M059J (cell line): ENCODE measurements around the gene CBR3. TPM values are rescaled to one million over a fixed set of nuclear protein-coding genes. Genes with fewer than 3 reads are reported as not detected.
"Not testable (repeated sequence)": the region's sequence is repeated elsewhere in the genome, so short reads cannot be mapped to it uniquely, and the experiment has no call there.

Experiments used
- DNase-seq: peaks from one replicate; pipeline ENCODE4 v3.0.0-alpha.2; 2012; ENCODE audit warnings: low read depth
- total RNA-seq: library from RNA; depleted of rRNA; stranded (reverse); fragments of >200 nt; shearing (Covaris generic); gene quantifications from 2 replicates; pipeline ENCODE4 v1.2.3, GENCODE V29; 2014; rRNA removed

Gene CBR3
- 57.9 and 75.6 TPM in 2 replicates for total RNA-seq

GRCh38 chr21:36134803-36135390 is at the start of gene CBR3:
TSS of gene CBR3 (plus strand) at chr21:36135079. CDS start at chr21:36135193, 114 bp downstream.
- peak; percentile 81 for DNase-seq

- DNase-seq = peak; percentile 58
Observed at GRCh38 chr21:36087362-36088138, 47.3 kb upstream of the CBR3 start.

GRCh38 chr21:36089946-36090345 is 44.9 kb upstream of the CBR3 start:
- DNase-seq = no peak

GRCh38 chr21:36092681-36093080 is 42.2 kb upstream of the CBR3 start:
- peak; percentile 32 for DNase-seq

- DNase-seq = no peak
Observed at GRCh38 chr21:36093512-36093911, 41.4 kb upstream of the CBR3 start.

GRCh38 chr21:36096398-36097290 is 38.2 kb upstream of the CBR3 start:
- DNase-seq = no peak

- DNase-seq = peak; percentile 93
Observed at GRCh38 chr21:36097427-36098181, 37.3 kb upstream of the CBR3 start.

GRCh38 chr21:36098182-36098532 is 36.7 kb upstream of the CBR3 start:
- DNase-seq = no peak

GRCh38 chr21:36099000-36099399 is 35.9 kb upstream of the CBR3 start:
- no peak for DNase-seq

GRCh38 chr21:36099695-36100211 is 35.1 kb upstream of the CBR3 start:
- not testable (repeated sequence) for DNase-seq

- no peak for DNase-seq
Observed at GRCh38 chr21:36100971-36101641, 33.8 kb upstream of the CBR3 start.

- peak; percentile 59 for DNase-seq
Observed at GRCh38 chr21:36103434-36103833, 31.4 kb upstream of the CBR3 start.

- DNase-seq = peak; percentile 75
Observed at GRCh38 chr21:36104317-36105300, 30.3 kb upstream of the CBR3 start.

- DNase-seq = no peak
Observed at GRCh38 chr21:36105327-36105842, 29.5 kb upstream of the CBR3 start.

GRCh38 chr21:36109868-36110267 is 25.0 kb upstream of the CBR3 start:
- no peak for DNase-seq

GRCh38 chr21:36111238-36111637 is 23.6 kb upstream of the CBR3 start:
- no peak for DNase-seq

GRCh38 chr21:36113647-36114428 is 21.0 kb upstream of the CBR3 start:
- no peak for DNase-seq

- no peak for DNase-seq
Observed at GRCh38 chr21:36115138-36115730, 19.6 kb upstream of the CBR3 start.
